Amygdala (tissue), 56 donors: ENCODE results near the gene HS2ST1.
"Not testable (repeated sequence)": the region's sequence is repeated elsewhere in the genome, so short reads cannot be mapped to it uniquely, and the experiment has no call there.

Experiments
- DNase-seq, 56 donors: peaks; one replicate each; lab custom pipeline; 2025; lab: John Stamatoyannopoulos, UW

Gene HS2ST1

DNA sequence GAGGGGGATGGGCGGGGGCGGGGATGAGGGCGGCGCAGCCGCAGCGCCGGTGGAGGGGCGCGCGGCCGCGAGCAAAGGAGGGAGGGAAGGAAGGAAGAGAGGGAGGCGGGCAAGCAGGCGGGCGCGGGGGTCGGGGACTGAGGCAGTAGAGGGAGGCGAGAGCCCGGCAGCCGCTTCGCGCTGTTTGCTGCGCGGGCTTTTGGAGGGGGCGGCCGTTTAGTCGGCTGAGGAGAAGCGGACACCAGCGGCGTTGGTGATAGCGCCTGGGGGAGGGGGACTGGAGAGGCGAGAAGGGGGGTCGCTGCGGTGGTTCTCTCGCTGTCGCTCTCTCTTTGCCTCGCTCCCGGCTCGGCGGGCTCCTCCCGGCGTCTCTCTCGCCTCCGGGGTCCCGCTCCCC lies at the start of gene HS2ST1:
TSS of gene HS2ST1 (plus strand) at position 35 of the 397 bp plus-strand sequence.
- DNase-seq: peak in 3 of 56 donors; percentile 62 to 90 (median 89)

DNA sequence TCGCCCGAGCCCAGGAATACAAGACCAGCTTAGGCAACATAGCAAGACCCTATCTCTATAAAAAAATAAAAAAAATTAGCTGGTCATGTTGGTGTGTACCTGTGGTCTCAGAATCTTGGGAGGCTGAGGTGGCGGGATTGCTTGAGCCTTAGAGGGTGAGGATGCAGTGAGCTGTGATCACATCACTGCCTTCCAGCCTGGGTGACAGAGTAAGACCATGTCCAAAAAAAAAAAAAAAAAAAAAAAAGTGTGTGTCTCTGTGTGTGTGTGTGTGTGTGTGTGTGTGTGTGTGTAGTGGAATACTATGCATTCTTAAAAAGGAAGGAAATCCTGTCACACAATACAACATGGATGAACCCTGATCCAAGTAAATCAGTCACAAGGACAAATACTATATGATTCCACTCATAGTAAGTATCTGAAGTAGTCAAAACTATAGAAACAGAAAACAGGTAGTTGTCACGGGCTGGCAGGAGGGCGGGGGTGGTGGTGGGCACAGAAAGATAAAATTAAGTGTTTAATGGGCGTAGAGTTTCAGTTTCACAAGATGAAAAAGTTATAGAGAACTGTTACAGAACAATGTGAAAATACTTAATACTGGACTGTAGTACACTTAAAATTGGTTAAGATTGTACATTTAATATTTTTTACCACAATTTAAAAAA lies 48.3 kb upstream of the HS2ST1 start:
- no peak for DNase-seq

DNA sequence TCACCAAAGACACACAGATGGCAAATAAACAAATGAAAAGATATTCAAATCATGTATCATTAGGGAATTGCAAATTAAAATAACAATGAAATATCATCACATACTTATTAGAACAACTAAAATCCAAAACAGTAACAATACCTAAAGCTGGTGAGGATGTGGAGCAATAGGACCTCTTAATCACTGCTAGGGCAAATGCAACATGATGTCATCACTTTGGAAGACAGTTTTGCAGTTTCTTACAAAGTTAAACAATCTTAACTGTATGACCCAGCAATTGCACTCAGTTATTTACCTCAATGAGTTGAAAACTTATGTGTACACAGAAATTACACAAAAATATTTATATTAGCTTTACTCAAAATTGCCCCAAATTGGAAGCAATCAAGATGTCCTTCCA lies 47.8 kb upstream of the HS2ST1 start:
- DNase-seq: no peak

DNA sequence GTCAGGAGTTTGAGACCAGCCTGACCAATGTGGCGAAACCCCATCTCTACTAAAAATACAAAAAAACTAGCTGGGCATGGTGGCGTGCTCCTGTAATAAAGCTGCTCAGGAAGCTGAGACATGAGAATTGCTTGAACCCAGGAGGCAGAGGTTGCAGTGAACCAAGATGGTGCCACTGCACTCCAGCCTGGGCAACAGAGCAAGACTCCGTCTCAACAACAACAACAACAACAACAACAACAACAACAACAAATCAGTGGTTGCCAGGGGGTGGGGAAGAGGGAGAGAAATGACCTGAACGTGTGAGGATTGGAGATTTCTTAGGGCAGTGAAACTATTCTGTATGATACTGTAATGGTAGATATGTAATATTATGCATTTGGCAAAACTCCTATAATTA lies 47.2 kb upstream of the HS2ST1 start:
- DNase-seq: not testable (repeated sequence)

- DNase-seq: no peak
Observed at GRCh38 chr1:86868477-86868876, 46.0 kb upstream of the HS2ST1 start.

DNA sequence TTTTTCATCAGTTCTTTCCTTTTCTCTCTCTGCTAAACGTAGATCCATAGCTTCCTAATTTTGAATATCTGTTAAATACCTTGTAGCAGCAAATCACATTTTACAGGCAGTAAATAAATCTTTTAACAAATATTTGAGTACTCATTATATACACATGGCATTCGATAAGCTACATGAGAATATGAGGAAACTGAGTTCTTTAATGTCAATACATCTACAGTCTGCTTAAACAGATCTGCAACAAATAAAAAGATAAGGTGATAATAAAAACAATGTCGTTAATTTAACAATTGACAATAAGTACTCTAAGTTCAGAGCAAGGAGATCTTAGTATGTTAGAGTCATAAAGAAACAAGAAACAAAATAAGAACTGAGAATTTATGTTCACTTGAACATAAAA lies 43.4 kb upstream of the HS2ST1 start:
- no peak for DNase-seq

- DNase-seq: no peak
Observed at GRCh38 chr1:86872086-86872485, 42.3 kb upstream of the HS2ST1 start.

DNA sequence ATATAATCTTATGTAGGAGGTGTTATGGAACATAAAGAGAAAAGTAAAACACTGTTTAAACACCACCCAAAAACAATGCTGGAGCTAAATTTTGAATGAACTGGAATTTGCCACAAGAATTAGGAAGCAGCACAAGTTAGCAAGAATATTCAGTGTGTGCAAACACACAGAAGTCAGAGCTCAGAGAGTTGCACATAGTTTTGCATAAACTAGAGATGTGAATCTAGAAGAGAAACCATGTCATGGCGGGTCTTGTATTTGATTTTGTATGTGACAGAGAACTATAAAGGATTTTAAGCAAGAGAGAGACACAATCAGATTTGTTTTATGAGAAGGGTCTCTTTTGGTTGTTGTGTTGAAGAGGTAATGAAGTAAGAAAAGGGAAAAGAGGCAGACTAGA lies 38.7 kb upstream of the HS2ST1 start:
- DNase-seq: no peak

DNA sequence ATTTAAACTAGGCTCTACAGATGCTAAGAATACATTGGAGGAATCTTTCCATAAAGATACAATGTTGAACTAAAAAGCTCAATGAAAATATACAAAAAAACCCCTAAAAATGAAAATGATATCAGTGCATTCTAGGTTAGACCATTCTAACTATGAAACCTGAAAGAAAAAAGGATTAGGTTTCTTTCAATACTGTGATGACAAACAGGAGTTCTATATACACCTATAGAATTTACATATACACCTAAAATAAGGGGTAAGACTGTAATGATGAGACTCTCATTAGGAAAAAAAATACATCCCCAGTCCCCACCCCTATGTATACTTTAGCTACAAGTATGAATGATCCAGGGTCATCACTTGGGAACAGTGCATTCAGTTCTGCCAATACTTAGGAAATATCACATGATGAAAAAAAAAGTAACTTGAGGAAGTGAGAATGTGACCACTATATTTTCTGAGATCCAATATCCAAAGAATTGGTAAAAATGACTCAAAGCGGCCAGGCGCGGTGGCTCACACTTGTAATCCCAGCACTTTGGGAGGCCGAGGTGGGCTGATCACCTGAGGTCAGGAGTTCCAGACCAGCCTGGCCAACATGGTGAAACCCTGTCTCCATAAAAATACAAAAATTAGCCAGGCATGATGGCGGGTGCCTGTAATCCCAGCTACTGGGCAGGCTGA lies 26.8 kb upstream of the HS2ST1 start:
- DNase-seq: no peak

GRCh38 chr1:86888327-86888726 lies 26.1 kb upstream of the HS2ST1 start:
- no peak for DNase-seq

- not testable (repeated sequence) for DNase-seq
Observed at GRCh38 chr1:86899401-86899800, 15.0 kb upstream of the HS2ST1 start.

DNA sequence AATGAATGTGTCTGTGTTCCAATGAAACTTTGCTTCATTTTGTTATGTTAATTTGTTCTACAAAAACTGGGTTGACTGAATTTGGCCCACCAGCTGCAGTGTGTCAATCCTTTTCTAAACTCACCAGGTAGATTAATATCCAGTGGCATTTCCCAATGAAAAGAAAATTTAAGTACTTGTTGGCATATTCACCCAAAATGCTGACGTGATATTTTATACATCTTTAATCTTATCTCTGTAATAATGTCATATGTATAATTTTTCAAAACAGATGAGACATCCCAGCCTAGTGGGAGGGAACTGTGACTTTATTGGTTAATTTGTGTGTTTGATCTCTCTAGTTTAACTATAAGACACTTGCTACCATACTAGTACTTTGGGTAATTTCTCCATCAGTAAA lies 8.6 kb upstream of the HS2ST1 start:
- no peak for DNase-seq

DNA sequence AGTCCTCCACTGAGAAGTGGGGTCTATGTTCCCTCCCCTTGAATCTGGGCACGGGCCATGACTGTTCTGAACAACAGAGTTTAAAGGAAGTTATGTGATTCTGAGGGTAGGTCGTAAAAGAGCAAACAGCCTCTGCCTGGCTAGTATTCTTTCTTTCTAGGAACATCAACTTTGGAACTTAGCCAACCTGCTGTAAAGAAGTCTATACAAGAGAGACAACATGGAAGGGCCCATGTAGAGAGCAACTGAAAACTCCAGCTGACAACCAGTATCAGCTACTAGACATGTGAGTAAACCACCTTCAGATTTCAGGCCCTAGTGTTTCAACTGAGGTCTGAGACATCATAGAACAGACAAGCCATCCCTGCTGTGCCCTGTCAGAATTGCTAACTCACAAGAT lies 8.0 kb upstream of the HS2ST1 start:
- no peak for DNase-seq

DNA sequence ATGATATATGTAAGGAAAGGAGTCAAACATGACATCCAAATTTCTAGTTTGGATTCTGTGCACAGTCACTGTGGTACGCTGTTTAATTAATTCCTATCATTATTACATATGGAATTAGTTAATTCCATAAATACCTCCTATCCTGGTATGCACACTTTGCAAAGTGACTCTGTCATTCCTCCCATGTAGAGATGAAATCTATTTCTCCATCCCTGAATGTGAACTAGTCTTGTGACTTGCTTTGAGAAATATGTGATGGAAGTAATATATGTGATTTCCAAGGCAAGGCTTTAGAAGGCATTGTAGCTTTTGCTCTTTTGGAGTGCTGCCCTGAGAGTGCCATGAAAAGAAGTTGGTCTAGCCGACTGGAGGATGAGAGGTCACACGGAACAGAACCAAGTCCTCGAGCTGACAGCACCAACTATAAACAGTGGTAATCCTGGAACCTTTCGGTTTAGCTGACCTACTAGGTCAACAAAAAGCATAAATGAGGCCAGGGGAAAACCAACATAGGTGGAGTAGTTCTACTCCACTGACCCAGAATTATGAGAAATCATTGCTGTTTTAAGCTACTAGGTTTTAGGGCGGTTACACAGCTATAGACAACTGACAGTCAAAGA lies 2.0 kb upstream of the HS2ST1 start:
- no peak for DNase-seq

- DNase-seq: peak in 7 of 56 donors; percentile 1 to 35 (median 15)
Observed at GRCh38 chr1:86913399-86913895, 988 bp upstream of the HS2ST1 start.

DNA sequence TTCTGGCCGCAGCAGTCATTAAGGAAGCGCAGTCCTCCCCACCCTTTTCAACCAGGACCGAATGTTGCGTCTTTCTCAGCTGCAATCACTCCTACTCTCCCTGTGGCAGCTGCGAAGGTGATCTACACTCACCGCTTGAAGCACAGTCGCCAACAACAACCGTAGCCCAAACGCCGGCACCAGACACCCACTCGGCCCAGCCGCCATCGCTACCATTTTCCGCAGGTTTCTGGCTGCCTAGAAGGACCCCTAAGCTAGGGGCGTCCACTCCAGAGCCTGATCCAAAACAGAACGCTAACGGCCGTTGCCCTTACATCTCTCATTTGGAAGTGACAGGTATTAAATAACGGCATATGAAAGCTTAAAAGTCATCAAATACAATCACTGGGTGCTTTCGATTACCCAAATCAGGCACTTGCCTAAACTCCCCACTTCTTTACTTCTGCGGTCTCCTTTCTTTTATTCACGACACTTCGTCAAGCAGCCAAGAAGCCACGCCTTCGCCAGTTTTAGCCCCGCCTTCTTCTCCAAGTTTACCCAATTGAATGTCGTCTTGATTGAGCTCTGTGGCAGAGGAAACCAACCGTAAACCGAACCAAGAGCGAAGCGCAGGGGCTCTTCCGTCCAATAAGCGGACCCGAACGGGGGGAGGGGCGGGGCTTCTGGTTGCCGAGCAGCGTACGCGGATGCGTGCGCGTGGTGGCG lies 387 bp upstream of the HS2ST1 start, which contains the start of gene SELENOF:
TSS of gene SELENOF (minus strand) at position 231 of the 705 bp plus-strand sequence. CDS start at position 216, 15 bp downstream.
- peak; percentile 76 to 99 (median 96) for DNase-seq

GRCh38 chr1:86914998-86915736 lies 732 bp downstream of the HS2ST1 start:
- peak in 55 of 56 donors; percentile 8 to 78 (median 50) for DNase-seq

- no peak for DNase-seq
Observed at GRCh38 chr1:86915737-86916235, 1.4 kb downstream of the HS2ST1 start.

DNA sequence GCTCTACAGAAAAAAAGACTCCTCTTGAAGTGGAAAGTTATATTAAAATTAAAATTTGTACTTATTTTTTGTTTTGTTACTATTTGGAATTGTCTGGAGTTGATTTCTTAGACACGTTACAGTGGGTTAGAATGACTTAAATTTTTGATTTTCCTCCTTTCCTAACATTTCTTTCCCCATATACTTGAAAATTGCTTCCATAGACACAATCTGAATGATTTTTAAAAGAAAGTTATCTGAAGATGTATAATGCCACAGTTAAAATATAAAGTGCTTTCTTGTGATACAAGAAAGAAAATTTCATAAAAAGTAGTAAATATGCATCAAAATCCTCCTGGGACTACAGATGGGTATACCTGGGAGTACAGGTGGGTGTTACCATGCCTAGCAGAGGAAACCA lies 2.3 kb downstream of the HS2ST1 start:
- no peak for DNase-seq

DNA sequence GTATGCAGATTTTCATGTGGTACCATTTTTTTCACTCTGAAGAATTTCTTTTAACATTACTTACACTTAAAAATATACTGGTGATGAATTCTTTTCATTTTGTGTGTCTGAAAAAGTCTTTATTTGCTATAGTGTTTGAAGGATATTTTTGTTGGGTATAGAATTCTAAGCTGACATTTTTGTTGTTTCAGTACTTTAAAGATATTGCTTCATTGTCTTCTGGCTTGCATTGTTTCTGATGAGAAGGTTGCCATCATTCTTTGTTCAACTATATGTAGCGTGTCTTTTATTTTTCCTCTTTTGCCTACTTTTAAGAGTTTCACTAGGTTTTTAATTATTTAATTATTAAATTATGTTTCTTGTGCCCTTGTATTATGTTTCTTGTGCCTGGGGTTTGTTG lies 8.0 kb downstream of the HS2ST1 start:
- no peak for DNase-seq
